HFF-Myc (cell line): Measurements from ENCODE around the gene NDE1.

ENCODE experiments used
- DNase-seq: peaks from one replicate; pipeline ENCODE4 v3.0.0-alpha.2; 2011; ENCODE audit warnings: low read depth; ENCODE audit errors: extremely low read depth
- H3K4me3 ChIP-seq: replicated peaks from 2 replicates; pipeline ENCODE4 v1.5.1; 2011; ENCODE audit warnings: low read depth, mild to moderate bottlenecking, control low read depth, low read length
- TF ChIP-seq, protein P1 (sequence below): IDR thresholded peaks from 2 replicates; pipeline ENCODE4 v1.5.1; 2012; ENCODE audit warnings: mild to moderate bottlenecking, low read depth, low read length, control low read depth; ENCODE audit errors: missing control alignments

The NDE1 gene

DNA sequence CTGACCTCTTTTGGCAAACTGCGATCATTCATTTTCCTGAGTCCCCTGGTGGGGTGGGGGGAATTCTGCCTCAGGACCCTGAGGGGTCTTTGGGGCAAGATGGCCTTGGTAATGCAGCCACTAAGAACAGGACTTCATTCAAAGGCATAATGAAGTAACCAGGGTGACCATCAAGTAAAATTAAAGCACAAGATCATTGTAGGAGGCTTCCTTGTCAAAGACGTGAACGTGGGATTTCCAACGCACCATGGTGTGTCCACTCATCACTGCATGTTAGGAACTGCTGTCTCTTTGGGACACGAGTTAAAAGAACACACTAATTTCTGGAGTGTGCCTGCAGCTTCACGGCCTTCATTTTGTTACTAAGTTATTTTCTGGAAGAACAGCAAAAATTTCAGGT is 51.3 kb downstream of the NDE1 start:
- H3K4me3 ChIP-seq, result no peak overlapping the region
- no peak for DNase-seq
- TF ChIP-seq, protein P1, sequence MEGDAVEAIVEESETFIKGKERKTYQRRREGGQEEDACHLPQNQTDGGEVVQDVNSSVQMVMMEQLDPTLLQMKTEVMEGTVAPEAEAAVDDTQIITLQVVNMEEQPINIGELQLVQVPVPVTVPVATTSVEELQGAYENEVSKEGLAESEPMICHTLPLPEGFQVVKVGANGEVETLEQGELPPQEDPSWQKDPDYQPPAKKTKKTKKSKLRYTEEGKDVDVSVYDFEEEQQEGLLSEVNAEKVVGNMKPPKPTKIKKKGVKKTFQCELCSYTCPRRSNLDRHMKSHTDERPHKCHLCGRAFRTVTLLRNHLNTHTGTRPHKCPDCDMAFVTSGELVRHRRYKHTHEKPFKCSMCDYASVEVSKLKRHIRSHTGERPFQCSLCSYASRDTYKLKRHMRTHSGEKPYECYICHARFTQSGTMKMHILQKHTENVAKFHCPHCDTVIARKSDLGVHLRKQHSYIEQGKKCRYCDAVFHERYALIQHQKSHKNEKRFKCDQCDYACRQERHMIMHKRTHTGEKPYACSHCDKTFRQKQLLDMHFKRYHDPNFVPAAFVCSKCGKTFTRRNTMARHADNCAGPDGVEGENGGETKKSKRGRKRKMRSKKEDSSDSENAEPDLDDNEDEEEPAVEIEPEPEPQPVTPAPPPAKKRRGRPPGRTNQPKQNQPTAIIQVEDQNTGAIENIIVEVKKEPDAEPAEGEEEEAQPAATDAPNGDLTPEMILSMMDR, result no peak

DNA sequence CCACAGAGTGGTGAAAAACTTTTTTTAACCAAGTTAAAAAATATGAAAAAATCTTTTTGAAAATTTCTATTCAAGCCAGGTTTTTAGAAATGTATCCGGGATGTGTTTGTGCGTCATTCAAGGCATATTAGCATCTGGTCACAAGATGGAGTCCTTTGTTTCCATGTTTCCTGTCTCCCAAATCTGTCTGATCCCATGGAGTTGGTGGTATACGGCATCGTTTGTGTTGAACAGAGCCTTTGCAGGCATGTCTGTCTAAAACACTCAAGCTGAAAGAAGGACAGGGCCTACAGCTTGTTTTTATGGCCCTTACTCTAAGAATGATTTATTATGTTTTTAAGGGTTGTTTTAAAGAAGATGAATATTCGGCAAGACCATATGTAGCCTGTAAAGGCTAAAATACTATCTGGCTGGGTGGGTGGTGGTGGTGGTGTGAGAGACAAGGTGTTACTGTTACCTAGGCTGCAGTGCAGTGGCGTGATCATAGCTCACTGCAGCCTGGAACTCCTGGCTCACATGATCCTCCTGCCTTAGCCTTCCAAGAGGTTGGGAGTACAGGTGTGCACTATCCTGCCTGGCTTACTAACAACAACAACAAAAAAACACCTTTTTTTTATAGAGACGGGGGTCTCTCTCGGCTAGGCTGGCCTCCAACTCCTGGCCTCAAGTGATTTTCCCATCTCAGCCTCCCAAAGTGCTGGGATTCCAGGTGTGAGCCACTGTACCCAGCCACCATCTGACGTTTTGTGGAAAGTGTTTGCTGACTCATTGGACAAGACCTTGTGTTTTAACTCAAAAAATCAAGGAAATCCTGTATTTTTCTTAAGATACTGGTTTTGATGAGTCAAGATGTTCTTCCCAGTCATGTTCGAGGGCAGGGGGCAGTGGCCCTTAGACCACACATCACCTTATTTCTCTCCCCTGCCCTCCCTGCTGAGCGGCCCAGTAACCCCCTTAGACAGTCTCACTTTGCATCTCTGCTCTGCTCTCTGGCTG is 52.2 kb downstream of the NDE1 start:
- H3K4me3 ChIP-seq, result no peak overlapping the region
- TF ChIP-seq, protein P1, result no peak
- DNase-seq, result peak; percentile 39

- H3K4me3 ChIP-seq, result no peak overlapping the region
- TF ChIP-seq, protein P1, result no peak
- no peak for DNase-seq
Observed at GRCh38 chr16:15703029-15703736, 53.1 kb downstream of the NDE1 start.

DNA sequence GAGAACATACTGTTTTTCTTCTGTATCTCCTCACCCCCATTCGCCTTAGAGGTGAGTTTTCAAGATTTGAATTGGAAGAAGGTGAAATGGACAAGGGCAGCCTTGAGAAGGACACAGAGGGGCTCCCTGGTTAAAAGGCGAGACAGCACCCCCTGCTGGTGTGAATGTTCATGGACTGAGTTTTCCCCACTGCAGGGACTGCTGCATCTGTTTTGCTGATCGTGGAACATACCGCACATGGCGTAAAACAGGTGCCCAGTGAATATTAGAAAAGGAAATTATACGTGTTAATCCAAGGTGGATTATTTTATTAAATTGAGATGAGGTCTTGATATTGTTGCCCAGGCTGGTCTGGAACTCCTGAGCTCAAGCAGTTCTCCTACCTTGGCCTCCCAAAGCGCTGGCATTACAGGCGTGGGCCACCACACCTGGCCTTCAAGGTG is 54.5 kb downstream of the NDE1 start:
- TF ChIP-seq, protein P1, result peak; percentile 83
- no peak overlapping the region for H3K4me3 ChIP-seq
- peak; percentile 57 for DNase-seq

DNA sequence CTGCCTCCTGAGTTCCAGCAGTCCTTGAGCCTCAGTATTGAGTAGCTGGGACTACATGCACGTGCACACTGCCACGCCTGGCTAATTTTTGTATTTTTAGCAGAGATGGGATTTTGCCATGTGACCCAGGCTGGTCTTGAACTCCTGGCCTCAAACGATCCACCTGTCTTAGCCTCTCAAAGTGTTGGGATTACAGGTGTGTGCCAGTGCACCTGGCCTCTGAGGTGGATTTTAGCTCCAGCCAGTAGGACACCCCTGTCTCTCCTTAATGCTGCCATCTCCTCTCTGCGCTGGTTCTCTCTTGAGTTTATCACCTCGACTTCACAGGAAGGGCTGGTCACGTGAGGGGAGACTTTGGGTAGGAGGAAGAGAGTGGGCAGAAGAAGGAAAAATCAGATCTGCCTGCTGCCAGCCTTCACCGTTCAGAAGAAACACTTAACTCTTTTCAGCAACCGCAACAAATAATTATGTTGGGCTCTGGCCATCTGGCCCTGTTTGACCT is 55.1 kb downstream of the NDE1 start:
- DNase-seq, result no peak
- no peak overlapping the region for H3K4me3 ChIP-seq
- TF ChIP-seq, protein P1, result peak; percentile 2

DNA sequence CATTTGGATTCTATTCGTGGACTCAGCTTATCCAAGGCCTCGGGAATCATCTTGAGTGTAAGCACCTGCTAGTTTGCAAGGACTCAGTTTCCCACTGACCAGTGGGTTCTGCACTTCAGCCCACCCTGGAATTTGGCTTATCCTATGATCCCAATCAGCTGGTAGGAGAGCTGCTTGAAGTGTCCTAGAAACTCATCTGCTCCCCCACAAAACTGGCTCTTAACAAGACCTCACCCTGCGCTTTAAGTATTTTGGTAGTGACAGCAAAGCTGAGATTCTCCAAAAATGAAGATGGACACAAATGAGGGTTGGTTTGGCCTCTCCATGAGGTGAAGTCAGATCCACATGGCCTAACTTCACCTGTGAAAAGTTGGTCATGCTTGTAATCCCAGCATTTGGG is 57.3 kb downstream of the NDE1 start:
- no peak for DNase-seq
- no peak overlapping the region for H3K4me3 ChIP-seq
- TF ChIP-seq, protein P1, result no peak
